HG02885 (cell line): Measurements from ENCODE around the gene DLG2.
"Not testable (repeated sequence)": the region's sequence is repeated elsewhere in the genome, so short reads cannot be mapped to it uniquely, and the experiment has no call there.

Experiments used
- ATAC-seq: cut with Tn5 transposase; IDR thresholded peaks from one replicate; pipeline ENCODE4 v1.9.1; 2021; ENCODE audit warnings: mild to moderate bottlenecking; ENCODE audit not compliant: unreplicated experiment, poor library complexity

The DLG2 gene

GRCh38 chr11:84825106-84825660 is 802.0 kb downstream of the DLG2 start:
- ATAC-seq, result no peak

GRCh38 chr11:84824624-84825023 is 802.5 kb downstream of the DLG2 start:
- ATAC-seq, result no peak

GRCh38 chr11:84819537-84819936 is 807.6 kb downstream of the DLG2 start:
- ATAC-seq, result no peak

- ATAC-seq, result no peak
Observed at GRCh38 chr11:84819128-84819527, 808.0 kb downstream of the DLG2 start.

GRCh38 chr11:84817998-84818397 is 809.1 kb downstream of the DLG2 start:
- ATAC-seq, result no peak

- no peak for ATAC-seq
Observed at GRCh38 chr11:84812471-84812969, 814.6 kb downstream of the DLG2 start.

- no peak for ATAC-seq
Observed at GRCh38 chr11:84806354-84806753, 820.8 kb downstream of the DLG2 start.

- no peak for ATAC-seq
Observed at GRCh38 chr11:84804041-84804440, 823.1 kb downstream of the DLG2 start.

- no peak for ATAC-seq
Observed at GRCh38 chr11:84800755-84801346, 826.3 kb downstream of the DLG2 start.

- no peak for ATAC-seq
Observed at GRCh38 chr11:84799112-84799511, 828.0 kb downstream of the DLG2 start.

- ATAC-seq, result no peak
Observed at GRCh38 chr11:84795698-84796097, 831.4 kb downstream of the DLG2 start.

GRCh38 chr11:84794663-84795443 is 832.3 kb downstream of the DLG2 start:
- ATAC-seq, result no peak

GRCh38 chr11:84793318-84793717 is 833.8 kb downstream of the DLG2 start:
- no peak for ATAC-seq

GRCh38 chr11:84790849-84791427 is 836.2 kb downstream of the DLG2 start:
- no peak for ATAC-seq

- no peak for ATAC-seq
Observed at GRCh38 chr11:84788220-84788619, 838.9 kb downstream of the DLG2 start.

GRCh38 chr11:84784158-84784557 is 843.0 kb downstream of the DLG2 start:
- ATAC-seq, result not testable (repeated sequence)

GRCh38 chr11:84780689-84781293 is 846.4 kb downstream of the DLG2 start:
- ATAC-seq, result no peak

- no peak for ATAC-seq
Observed at GRCh38 chr11:84775503-84775902, 851.6 kb downstream of the DLG2 start.

- ATAC-seq, result no peak
Observed at GRCh38 chr11:84763931-84764330, 863.2 kb downstream of the DLG2 start.

- ATAC-seq, result no peak
Observed at GRCh38 chr11:84757711-84758110, 869.4 kb downstream of the DLG2 start.

- ATAC-seq, result no peak
Observed at GRCh38 chr11:84751371-84751770, 875.8 kb downstream of the DLG2 start.
